IMR-90 (cell line): ENCODE data around the gene ZNF780B. TPM values are rescaled to one million over a fixed set of nuclear protein-coding genes. Genes with fewer than 3 reads are reported as not detected.

Source experiments
- ATAC-seq: fragments of 200-7000 bp; cut with Tn5 transposase; 2 replicates; pipeline ENCODE4 v1.9.1; 2020; ENCODE audit warnings: low read depth, mild to moderate bottlenecking, moderate library complexity
- BruUV-seq: library from RNA; stranded (reverse); fragments of 400-500 nt; replicated peaks from 2 replicates; lab custom pipeline; 2021; lab: Mats Ljungman, UMichigan
- CTCF ChIA-PET: fragments of 300-600 bp; formaldehyde crosslinking; extraction: SDS; loops from one replicate; lab custom pipeline; 2021; ENCODE audit warnings: antibody characterized with exemption; lab: Yijun Ruan, JAX
- POLR2A ChIA-PET: fragments of 300-600 bp; sonication (Branson Sonifier 250); formaldehyde crosslinking; loops from one replicate; lab custom pipeline; 2022; ENCODE audit warnings: antibody characterized with exemption; ENCODE audit not compliant: unreplicated experiment; lab: Charles Lee
- DNase-seq: peaks from one replicate; pipeline ENCODE4 v3.0.0; 2013
- H2AFZ ChIP-seq: replicated peaks from 2 replicates; pipeline ENCODE3; 2013; ENCODE audit warnings: low read length, mild to moderate bottlenecking; ENCODE audit not compliant: poor library complexity
- H2AK5ac ChIP-seq: 2 replicates; pipeline ENCODE4 v1.6.1; 2013; ENCODE audit warnings: low read depth, low read length, inconsistent platforms
- H2AK9ac ChIP-seq: replicated peaks from 2 replicates; pipeline ENCODE3; 2013; ENCODE audit warnings: mild to moderate bottlenecking, low read depth, low read length, moderate library complexity; ENCODE audit not compliant: poor library complexity
- H2BK120ac ChIP-seq: 2 replicates; pipeline ENCODE4 v1.6.1; 2013; ENCODE audit warnings: low read depth, low read length, inconsistent platforms
- H2BK15ac ChIP-seq: 3 replicates; pipeline ENCODE4 v1.6.1; 2013; ENCODE audit warnings: low read depth, low read length, inconsistent platforms
- H2BK20ac ChIP-seq: 2 replicates; pipeline ENCODE4 v1.6.1; 2013; ENCODE audit warnings: low read depth, mild to moderate bottlenecking, inconsistent platforms, low read length, moderate library complexity
- H2BK5ac ChIP-seq: 2 replicates; pipeline ENCODE4 v1.6.1; 2013; ENCODE audit warnings: mild to moderate bottlenecking, low read depth, low read length, inconsistent platforms; ENCODE audit not compliant: poor library complexity, severe bottlenecking
- H3K14ac ChIP-seq: replicated peaks from 2 replicates; pipeline ENCODE4 v1.6.1; 2013; ENCODE audit warnings: low read depth, low read length, inconsistent platforms
- H3K18ac ChIP-seq: 2 replicates; pipeline ENCODE4 v1.6.1; 2013; ENCODE audit warnings: low read depth, low read length, control low read depth
- H3K23ac ChIP-seq: 2 replicates; pipeline ENCODE4 v1.6.1; 2013; ENCODE audit warnings: low read depth, low read length, inconsistent platforms
- H3K27ac ChIP-seq: 2 replicates; pipeline ENCODE4 v1.5.1; 2013; ENCODE audit warnings: mild to moderate bottlenecking, control low read depth, low read length; ENCODE audit not compliant: insufficient read depth
- H3K27me3 ChIP-seq: 2 replicates; pipeline ENCODE4 v1.6.1; 2013; ENCODE audit warnings: low read length; ENCODE audit not compliant: control insufficient read depth, insufficient read depth
- H3K36me3 ChIP-seq: 2 replicates; pipeline ENCODE4 v1.6.1; 2013; ENCODE audit warnings: low read length, mixed read lengths; ENCODE audit not compliant: control insufficient read depth, insufficient read depth
- H3K4ac ChIP-seq: 2 replicates; pipeline ENCODE4 v1.6.1; 2013; ENCODE audit warnings: low read depth, low read length, inconsistent platforms
- H3K4me1 ChIP-seq: 2 replicates; pipeline ENCODE4 v1.6.1; 2013; ENCODE audit warnings: low read length, mixed read lengths; ENCODE audit not compliant: control insufficient read depth, insufficient read depth
- H3K4me2 ChIP-seq: 2 replicates; pipeline ENCODE4 v1.6.1; 2013; ENCODE audit warnings: low read depth, mild to moderate bottlenecking, control low read depth, low read length, moderate library complexity
- H3K4me3 ChIP-seq: 2 replicates; pipeline ENCODE4 v1.5.1; 2013; ENCODE audit warnings: low read depth, mild to moderate bottlenecking, control low read depth, low read length, moderate library complexity; ENCODE audit not compliant: insufficient read depth
- H3K56ac ChIP-seq: 2 replicates; pipeline ENCODE4 v1.6.1; 2013; ENCODE audit warnings: low read length, inconsistent platforms; ENCODE audit not compliant: insufficient read depth; ENCODE audit errors: extremely low read depth
- H3K79me1 ChIP-seq, 2 experiments: 2 replicates each; pipeline ENCODE4 v1.6.1; 2013; ENCODE audit warnings: low read length in 2 of 2, inconsistent platforms in 1 of 2, low read depth in 1 of 2
- H3K9ac ChIP-seq: 2 replicates; pipeline ENCODE4 v1.6.1; 2013; ENCODE audit warnings: low read depth, low read length, control low read depth
- H3K9me1 ChIP-seq: 2 replicates; pipeline ENCODE4 v1.6.1; 2013; ENCODE audit warnings: low read length, inconsistent platforms; ENCODE audit not compliant: insufficient read depth
- H3K9me3 ChIP-seq: 2 replicates; pipeline ENCODE4 v1.6.1; 2013; ENCODE audit warnings: low read length; ENCODE audit not compliant: control insufficient read depth, insufficient read depth
- H4K20me1 ChIP-seq: 2 replicates; pipeline ENCODE4 v1.6.1; 2013; ENCODE audit warnings: low read length, inconsistent platforms; ENCODE audit not compliant: insufficient read depth
- H4K5ac ChIP-seq: 2 replicates; pipeline ENCODE4 v1.6.1; 2013; ENCODE audit warnings: mild to moderate bottlenecking, low read depth, low read length, control low read depth
- H4K8ac ChIP-seq, 2 experiments: 2 replicates each; pipeline ENCODE4 v1.6.1; 2013; ENCODE audit warnings: low read depth in 2 of 2, low read length in 2 of 2, control low read depth in 1 of 2, inconsistent platforms in 1 of 2
- H4K91ac ChIP-seq: 2 replicates; pipeline ENCODE4 v1.6.1; 2013; ENCODE audit warnings: low read depth, low read length, inconsistent platforms; ENCODE audit not compliant: insufficient read depth
- BHLHE40 ChIP-seq: fragments of 150-350 bp; IDR thresholded peaks from 2 replicates; pipeline ENCODE4 v1.6.1; 2016; ENCODE audit warnings: mild to moderate bottlenecking, low read depth, low read length
- CEBPB ChIP-seq: IDR thresholded peaks from 2 replicates; pipeline ENCODE4 v1.6.1; 2012; ENCODE audit warnings: low read depth, low read length, improper control_type of control experiment
- CTCF ChIP-seq: conservative IDR thresholded peaks from 2 replicates; pipeline ENCODE4 v1.5.1; 2012; ENCODE audit warnings: mild to moderate bottlenecking, low read depth, low read length, improper control_type of control experiment
- ELK1 ChIP-seq: fragments of 150-350 bp; IDR thresholded peaks from 2 replicates; pipeline ENCODE4 v1.6.1; 2016; ENCODE audit warnings: low read depth, mild to moderate bottlenecking, low read length, moderate library complexity, borderline replicate concordance
- FOS ChIP-seq: fragments of 150-350 bp; IDR thresholded peaks from 2 replicates; pipeline ENCODE4 v1.6.1; 2016; ENCODE audit warnings: low read depth, low read length
- MAFK ChIP-seq: IDR thresholded peaks from 2 replicates; pipeline ENCODE4 v1.6.1; 2012; ENCODE audit warnings: low read depth, low read length, improper control_type of control experiment
- MAZ ChIP-seq: IDR thresholded peaks from 2 replicates; pipeline ENCODE4 v1.6.1; 2012; ENCODE audit warnings: low read depth, mild to moderate bottlenecking, low read length, improper control_type of control experiment, moderate library complexity, borderline replicate concordance
- MXI1 ChIP-seq: IDR thresholded peaks from 2 replicates; pipeline ENCODE4 v1.6.1; 2012; ENCODE audit warnings: low read depth, mild to moderate bottlenecking, low read length, moderate library complexity, borderline replicate concordance
- NFE2L2 ChIP-seq: fragments of 150-350 bp; IDR thresholded peaks from 2 replicates; pipeline ENCODE4 v1.6.1; 2016; ENCODE audit warnings: low read depth, mild to moderate bottlenecking, low read length
- RAD21 ChIP-seq: IDR thresholded peaks from 2 replicates; pipeline ENCODE4 v1.6.1; 2012; ENCODE audit warnings: low read length, improper control_type of control experiment
- RCOR1 ChIP-seq: IDR thresholded peaks from 2 replicates; pipeline ENCODE4 v1.6.1; 2012; ENCODE audit warnings: mild to moderate bottlenecking, low read length, improper control_type of control experiment; ENCODE audit not compliant: insufficient replicate concordance
- SMC3 ChIP-seq: fragments of 150-350 bp; IDR thresholded peaks from 2 replicates; pipeline ENCODE4 v1.6.1; 2016; ENCODE audit warnings: low read depth, mild to moderate bottlenecking, antibody characterized with exemption, low read length, moderate library complexity
- dilution Hi-C: fragments of 300-500 bp; cut with HindIII; formaldehyde crosslinking; loops from one replicate; pipeline ENCODE4 v1.14.3; 2018; ENCODE audit warnings: low sequenced_read_pairs; ENCODE audit not compliant: unreplicated experiment
- in situ Hi-C: fragments of 300-500 bp; cut with MboI; formaldehyde crosslinking; loops from 3 replicates; pipeline ENCODE4 v1.14.3; 2019; ENCODE audit warnings: low sequenced_read_pairs, inconsistent platforms, mixed read lengths
- intact Hi-C: fragments of 100-400 bp; cut with micrococcal nuclease; formaldehyde crosslinking; loops from 2 replicates; pipeline ENCODE4 v1.10.0; 2022
- polyA plus RNA-seq, 3 experiments: library from polyadenylated mRNA; depleted of rRNA; stranded (reverse); fragments of >200 nt; gene quantifications; 2 replicates each; pipeline ENCODE4 v1.2.3, GENCODE V29; 2012; ENCODE audit warnings: low replicate concordance in 1 of 3
- total RNA-seq: library from RNA; depleted of rRNA; stranded (reverse); fragments of >200 nt; gene quantifications from 2 replicates; pipeline ENCODE4 v1.2.3, GENCODE V29; 2012

Gene ZNF780B
- total and polyA plus RNA-seq, 2 of the 4 experiments (the other 2 are of a cell fraction) = 3.7 to 19.9 TPM

- in situ Hi-C loops = no loop called here
- Histone ChIP-seq H3K4me1 (no peaks in the 10 kb centered on the region), H3K4me2 (no peak overlapping the region), H3K27me3 (no peaks in the 10 kb centered on the region), H2AK5ac (no peak overlapping the region), H3K4ac (no peak overlapping the region), H3K18ac (no peak overlapping the region), H4K5ac (no peak overlapping the region), H2AFZ (no peak overlapping the region), H3K56ac (no peak overlapping the region), H3K23ac (no peak overlapping the region), H3K4me3 (no peak overlapping the region), H3K79me1 (peaks cover 14 to 16% of the 10 kb centered on the region in 2 experiments; a peak in 3 of 4 replicates), H3K36me3 (peaks cover 5% of the 10 kb centered on the region), H2BK15ac (no peak overlapping the region), H4K91ac (no peak overlapping the region), H2BK5ac (no peak overlapping the region), H3K9ac (no peak overlapping the region), H4K8ac (no peak overlapping the region), H4K20me1 (no peaks in the 10 kb centered on the region), H2BK120ac (no peak overlapping the region), H2BK20ac (no peak overlapping the region), H3K9me3 (peaks cover 4% of the 10 kb centered on the region), H2AK9ac (no peak overlapping the region), H3K9me1 (no peaks in the 10 kb centered on the region), H3K14ac (no peak overlapping the region), H3K27ac (no peak overlapping the region)
- dilution Hi-C loops = no loop called here
- TF ChIP-seq SMC3 (no peak), CTCF (no peak), RAD21 (no peak), MXI1 (no peak), CEBPB (no peak), BHLHE40 (no peak), MAZ (no peak), NFE2L2 (no peak), ELK1 (no peak), MAFK (no peak), FOS (no peak), RCOR1 (no peak)
- DNase-seq (no peak), ATAC-seq (no peak)
- CTCF ChIA-PET = no interaction called here
- intact Hi-C loops = no loop called here
- POLR2A ChIA-PET = no interaction called here
- no TSS peak for BruUV-seq
Measured at GRCh38 chr19:39987167-39987566, 68.9 kb downstream of the ZNF780B start.
